Hematopoietic multipotent progenitor cell treated with erythropoietin and hydrocortisone succinate and interleukin-3 and kit ligand, for 8 days (in vitro differentiated cells): ENCODE results near the gene SBF1.
"Not testable (repeated sequence)": the region's sequence is repeated elsewhere in the genome, so short reads cannot be mapped to it uniquely, and the experiment has no call there.

Experiments
- DNase-seq: peaks from one replicate; pipeline ENCODE4 v3.0.0-alpha.2; 2015

The SBF1 gene

DNA sequence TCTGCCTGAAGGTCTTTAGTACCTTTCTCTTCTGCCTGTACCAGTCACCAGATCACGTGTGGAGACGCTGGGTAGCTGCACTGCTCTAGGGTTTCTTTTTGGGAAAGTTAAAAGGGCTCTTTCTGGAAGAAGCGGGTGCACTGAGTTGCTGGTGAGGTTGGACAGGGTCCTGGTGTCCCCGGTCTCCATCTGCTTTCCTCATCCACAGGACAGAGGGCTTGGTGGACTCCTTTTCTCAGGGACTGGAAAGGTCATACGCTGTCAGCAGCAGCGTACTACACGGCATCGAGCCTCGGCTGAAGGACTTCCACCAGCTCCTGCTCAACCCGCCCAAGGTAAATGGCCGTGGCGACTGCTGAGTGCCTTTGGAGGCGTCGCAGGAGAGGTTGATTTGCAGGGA is 52.8 kb downstream of the SBF1 start:
- no peak for DNase-seq

DNA sequence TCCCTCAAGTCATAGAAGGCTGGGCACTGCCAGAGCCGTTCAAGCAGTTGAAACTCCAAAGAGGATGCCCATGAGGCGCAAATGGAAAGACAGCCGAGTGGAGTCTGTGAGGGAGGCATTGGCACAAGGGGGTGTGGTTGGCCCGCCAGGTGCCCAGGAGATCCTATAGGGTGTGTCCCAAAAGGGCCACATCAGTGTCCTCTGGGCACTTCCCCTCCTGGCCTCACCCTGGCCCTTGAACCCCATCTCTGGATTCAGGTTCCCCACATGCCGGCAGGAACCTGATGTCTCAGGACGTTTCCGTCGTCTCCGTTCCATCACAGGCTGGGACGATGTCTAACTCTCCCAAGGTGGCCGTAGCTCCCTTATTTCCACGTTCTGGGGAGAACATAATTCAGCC is 54.3 kb downstream of the SBF1 start:
- no peak for DNase-seq

DNA sequence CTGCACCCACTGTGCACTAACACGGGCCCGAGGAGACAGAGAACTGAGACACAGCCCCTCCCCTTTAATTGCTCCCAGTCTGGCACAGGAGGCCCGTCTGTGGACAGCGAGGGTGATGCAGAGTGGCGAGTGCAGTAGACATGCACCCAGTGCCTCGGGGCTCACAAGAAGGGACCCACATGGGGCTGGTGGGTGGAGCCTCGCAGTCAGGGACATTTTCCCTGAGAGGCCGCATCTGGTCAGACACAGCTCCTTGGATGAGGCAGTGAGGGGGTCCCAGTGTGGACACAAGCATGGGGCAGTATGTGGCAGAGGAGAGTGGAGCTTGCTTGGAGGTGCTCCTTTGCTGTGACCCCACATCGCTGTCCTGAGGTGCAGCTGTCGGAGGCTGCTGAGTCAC is 54.8 kb downstream of the SBF1 start:
- no peak for DNase-seq

DNA sequence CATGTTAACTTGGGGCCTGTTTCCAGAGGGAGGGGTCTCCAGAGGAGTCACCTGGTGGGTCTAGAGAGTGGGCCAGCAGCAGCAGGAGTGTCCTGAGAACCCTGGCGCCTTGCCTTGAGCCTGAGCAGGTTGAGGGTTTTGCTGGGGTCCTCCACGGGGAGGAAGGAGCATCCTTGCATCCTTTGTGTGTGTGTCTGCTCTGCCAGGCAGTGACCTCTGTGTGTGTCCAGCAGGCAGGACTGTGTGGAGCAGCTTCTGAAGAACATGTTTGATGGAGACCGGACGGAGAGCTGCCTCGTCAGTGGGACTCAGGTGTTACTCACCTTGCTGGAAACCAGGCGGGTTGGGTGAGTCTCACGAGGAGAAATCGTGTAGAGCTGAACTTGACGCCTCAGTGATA is 55.7 kb downstream of the SBF1 start:
- DNase-seq, result no peak

DNA sequence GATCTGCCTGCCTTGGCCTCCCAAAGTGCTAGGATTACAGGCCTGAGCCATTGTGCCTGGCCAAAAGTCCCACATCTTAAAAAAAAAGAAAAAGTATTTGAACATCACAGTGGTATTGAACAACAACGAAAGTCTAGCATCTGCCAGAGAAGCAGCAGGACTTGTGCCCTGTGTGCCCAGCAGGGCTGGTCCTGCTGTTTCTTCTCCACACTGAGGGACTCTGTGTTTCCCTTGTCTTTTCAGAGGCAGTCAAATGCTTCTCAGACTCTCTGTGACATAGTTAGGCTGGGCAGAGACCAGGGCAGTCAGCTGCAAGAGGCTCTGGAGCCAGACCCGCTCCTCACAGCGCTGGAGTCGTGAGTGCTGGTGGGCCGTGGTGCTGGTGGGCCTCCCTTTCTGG is 56.2 kb downstream of the SBF1 start:
- no peak for DNase-seq

DNA sequence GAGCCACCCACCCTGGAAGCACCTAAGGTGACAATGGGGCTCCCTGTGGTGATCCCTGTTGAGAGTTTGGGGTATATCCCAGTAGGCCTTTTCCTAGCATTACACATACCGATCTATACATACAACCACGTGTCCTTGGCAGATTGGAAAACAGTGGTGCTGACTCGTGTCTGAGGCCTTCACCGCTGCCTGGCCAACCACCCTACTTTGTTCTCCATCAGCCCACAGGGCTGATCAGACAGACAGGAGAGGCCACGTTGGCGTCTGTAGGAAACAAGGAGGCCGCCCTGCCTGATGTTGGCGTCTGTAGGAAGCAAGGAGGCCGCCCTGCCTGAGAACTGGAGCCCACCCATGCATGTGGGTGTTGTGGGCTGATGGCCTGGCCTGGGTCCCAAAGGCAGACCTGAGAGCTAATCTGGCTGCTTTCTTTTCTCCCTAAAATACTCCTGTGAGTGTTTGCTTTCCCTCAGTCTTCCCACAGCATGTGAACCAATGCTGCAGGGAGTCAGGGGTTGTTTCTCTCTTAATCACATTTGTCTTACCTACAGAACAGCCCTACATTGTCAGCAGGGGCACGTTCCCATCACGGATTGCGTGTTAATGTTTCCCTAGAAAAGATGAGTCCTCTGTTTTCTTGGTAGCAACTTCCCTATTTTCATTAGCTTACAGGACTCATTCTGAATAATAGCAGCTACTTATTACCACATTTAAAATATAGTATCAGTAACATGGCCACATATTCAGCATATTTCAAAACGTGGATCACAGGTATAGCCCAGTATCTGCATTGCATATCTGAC is 57.2 kb downstream of the SBF1 start:
- DNase-seq, result no peak

DNA sequence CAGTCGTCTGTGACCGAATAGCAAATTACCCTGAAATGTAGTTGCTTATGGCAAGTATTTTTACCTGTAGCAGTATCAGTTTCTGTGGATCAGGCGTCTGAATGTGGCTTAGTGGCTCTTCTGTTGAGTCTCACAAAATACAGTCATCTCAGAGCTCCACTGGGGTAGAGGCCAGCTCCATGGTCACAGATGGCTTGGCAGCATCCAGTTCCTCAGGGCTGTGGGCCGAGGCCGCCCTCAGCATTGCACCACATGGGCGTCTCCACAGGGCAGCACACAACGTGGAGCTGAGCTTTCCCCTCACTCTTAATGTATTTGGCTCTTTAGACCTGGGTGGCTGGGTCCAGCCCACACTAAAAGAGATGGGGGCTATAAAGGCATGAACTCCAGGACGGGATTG is 57.8 kb downstream of the SBF1 start:
- DNase-seq, result no peak

DNA sequence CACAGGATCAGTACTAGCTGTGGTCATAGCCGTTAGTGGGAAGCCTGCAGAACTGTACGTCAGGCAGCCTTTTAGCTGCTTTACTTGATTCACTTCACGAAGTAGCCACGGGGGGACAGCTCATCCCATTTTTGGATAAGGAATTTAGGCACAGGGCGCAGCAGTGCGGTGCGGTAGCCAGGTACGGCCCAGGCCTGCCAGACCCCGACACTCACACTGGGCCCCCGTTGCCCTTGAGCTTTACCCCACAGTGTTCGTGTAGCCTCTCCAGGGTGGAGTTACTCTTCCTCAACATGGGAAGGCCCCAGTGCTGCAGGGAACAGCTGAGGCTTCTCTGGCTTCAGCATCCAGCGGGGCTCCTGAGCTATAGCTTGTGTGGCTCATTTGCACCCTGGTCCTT is 59.4 kb downstream of the SBF1 start:
- DNase-seq, result no peak

DNA sequence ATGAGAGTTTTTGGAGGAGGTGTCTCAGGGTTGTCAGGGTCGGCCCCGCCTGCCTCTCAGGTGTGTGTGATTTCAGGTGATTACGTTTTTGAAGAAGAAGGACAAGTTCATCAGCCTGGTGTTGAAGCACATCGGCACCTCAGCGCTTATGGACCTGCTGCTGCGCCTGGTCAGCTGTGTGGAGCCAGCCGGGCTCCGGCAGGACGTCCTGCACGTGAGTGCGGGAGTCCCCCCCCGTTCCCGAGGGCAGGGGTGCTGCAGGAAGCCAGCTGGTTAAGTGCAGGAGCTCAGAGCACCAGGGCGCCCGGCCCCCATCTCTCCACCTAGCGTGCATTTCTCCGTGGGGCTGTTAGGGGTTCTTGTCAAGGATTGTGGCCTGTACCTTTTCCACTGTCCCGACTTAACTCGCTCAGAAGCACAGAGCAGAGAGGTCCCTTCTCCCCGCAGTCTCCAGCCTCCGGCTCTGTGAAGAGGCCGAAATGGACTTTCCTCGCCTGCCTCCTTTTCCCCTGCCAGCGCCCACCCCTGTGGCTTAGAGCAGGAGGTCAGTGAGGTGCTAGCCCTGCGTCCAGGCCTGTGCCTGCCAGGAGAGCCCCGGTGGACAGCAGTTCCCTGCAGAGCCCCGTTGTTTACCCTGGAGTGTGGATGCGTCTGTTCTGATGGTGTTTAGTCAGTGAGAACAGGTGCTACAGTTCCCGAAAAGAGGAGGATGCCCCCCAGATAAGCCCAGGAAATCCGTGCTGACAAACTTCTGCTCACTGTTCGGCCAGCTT is 60.2 kb downstream of the SBF1 start:
- no peak for DNase-seq

DNA sequence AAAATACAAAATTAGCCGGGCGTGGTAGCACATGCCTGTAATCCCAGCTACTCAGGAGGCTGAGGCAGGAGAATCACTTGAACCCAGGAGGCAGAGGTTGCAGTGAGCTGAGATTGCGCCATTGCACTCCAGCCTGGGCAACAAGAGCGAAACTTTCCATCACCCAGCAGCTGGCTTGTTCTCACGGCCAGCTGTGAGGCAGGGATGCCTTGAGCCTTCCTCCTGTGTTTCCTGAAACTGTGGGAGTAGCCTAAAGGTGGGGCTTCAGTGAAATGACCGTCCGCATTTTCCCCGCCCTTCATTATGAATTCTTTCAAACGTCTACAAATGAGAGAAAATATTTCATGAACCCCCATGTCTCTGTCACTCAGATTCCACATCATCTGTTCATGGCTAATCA is 65.9 kb downstream of the SBF1 start:
- not testable (repeated sequence) for DNase-seq

DNA sequence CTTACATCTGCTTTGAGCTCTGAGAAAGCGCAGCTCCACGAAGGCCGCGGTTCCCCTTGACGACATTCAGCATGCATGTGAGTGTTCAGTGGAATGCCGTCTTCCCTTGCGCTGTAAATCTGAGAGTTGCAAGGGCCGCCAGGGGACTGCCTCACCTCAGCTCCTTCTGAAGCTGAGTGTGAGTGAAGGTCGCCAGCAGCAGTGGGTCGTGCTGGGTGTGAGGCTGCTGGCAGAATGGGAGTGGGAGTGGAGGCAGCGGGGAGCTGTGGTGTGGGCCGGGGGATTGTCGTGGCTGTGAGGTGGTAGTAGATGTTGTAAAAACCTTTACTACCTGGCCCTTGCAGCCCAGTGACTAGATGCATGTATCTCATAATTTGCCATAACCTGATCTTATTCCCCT is 66.5 kb downstream of the SBF1 start:
- DNase-seq, result no peak

DNA sequence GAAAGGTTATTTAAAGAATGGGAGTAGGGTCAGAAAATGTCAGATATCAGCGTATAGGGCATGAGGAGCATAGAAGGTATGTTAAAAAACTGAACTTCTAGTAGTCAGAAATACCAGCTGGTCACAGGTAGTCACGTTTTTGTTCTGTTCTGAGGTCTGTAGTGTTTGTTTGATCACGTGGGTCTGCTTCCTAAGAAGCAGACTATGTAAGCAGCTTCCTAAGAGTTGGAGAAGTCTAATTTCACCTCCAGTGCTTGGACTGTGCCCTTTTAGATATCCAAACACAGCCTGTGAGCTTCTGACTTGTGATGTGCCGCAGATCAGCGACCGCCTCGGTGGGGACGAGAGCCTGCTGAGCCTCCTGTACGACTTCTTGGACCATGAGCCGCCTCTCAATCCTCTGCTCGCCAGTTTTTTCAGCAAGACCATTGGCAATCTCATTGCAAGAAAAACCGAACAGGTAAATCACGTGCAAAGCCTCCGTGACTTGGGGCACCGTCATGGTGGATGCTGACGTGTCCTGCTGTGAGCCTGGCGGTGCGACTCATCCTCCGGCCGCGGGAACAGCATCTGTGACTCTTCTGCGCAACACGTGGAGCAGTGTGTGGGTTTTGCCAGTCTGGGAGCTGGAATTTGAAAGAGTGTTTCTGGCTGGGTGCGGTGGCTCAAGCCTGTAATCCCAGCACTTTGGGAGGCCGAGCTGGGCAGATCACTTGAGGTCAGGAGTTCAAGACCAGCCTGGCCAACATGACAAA is 68.2 kb downstream of the SBF1 start:
- no peak for DNase-seq

DNA sequence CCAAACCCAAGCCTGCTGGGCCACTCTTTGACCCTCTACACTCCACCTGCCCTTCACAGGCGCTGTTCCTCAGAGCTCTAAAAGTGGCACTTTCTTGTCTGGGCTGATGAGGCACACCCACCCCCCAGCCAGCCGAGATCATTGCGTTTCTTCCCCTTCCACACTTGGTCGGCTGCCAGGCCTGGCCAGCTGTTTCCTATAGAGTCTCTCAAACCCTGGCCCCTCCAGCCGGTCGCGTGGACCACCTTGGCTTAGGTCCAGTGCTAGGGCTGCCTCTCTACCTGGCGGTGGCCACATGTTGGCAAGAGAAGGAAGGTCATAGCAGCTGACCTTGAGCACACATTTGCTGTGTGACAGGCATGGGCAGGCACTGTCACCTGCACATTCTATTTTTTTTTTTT is 71.1 kb downstream of the SBF1 start:
- DNase-seq, result peak; percentile 25

DNA sequence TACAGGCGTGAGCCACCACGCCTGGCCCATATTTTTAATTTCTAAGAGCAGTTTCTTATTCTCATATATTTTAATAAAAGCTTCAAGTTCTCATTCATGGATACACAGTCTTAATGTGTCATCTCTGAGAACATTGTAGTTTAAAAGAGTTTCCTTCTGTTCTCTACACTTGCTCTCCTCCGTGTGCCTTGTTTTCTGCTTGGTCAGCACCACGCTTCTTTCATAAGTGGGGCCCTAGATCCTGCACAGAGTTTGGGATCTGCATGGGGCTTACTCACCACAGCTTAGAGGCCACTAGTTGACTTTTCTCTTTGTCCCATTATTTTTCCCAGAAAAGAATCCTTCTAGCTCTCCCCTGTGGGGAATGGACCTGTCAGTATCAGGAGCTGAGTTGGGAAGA is 72.9 kb downstream of the SBF1 start:
- DNase-seq, result no peak

DNA sequence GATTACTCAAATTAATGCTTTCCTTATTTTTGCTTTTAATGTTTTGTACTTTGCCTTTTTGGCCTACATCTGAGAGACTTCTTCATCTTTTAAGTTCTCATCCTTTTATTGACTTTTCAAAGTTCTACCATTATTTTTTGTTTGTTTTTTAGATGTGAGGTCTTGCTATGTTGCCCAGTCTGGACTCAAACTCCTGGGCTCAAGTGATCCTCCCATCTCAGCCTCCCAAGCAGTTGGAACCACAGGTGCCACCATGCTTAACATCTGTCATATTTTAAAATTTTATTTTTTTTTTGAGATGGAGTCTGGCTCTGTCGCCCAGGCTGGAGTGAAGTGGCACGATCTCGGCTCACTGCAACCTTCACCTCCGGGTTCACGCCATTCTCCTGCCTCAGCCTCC is 73.9 kb downstream of the SBF1 start:
- no peak for DNase-seq

DNA sequence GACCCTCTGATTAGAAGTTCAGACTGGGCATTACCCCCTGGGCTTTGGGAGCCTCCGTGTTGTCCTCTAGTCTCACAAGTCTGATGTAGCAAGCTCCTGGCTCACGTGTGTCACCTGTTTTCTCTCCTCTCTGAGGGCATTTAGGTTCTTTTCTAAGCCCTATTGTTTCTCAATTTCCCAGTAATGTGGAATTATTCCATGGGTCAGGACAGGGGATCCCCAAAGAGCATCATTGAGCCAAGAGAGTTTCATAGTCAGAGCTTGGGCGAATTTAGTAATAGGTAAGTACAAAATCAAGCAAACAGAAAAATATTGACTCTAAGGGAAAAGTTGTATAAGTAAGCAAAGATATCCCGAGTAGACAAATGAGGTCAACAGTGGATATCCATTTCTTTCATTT is 74.4 kb downstream of the SBF1 start:
- DNase-seq, result no peak

DNA sequence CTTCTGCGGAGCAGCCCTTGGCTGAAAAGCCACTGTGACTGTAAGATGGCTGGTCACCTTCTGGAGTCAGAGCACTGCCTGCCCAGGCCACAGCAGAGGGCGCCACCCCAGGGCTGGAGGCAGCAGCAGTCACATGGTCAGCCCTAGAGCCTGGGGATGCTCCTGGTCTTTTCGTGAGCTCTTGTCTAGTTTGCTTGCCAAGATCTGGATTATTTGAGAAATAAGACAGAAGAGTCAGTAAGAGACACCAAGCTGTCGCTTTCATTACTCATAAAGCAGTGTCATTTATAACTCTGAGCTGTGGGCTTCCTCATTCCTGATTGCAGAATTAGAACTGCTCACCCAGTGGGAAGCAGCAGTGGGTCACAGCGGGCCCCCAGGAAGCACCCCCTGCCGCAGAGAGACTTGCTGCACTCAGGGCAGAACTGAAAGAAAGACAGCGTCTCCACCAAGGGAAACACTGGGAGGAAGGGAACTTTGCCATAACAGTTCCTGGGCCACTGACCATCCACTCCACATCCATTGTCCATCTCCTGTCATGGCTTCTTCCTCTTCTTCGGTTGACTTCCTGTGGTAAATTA is 75.0 kb downstream of the SBF1 start:
- peak; percentile 45 for DNase-seq

DNA sequence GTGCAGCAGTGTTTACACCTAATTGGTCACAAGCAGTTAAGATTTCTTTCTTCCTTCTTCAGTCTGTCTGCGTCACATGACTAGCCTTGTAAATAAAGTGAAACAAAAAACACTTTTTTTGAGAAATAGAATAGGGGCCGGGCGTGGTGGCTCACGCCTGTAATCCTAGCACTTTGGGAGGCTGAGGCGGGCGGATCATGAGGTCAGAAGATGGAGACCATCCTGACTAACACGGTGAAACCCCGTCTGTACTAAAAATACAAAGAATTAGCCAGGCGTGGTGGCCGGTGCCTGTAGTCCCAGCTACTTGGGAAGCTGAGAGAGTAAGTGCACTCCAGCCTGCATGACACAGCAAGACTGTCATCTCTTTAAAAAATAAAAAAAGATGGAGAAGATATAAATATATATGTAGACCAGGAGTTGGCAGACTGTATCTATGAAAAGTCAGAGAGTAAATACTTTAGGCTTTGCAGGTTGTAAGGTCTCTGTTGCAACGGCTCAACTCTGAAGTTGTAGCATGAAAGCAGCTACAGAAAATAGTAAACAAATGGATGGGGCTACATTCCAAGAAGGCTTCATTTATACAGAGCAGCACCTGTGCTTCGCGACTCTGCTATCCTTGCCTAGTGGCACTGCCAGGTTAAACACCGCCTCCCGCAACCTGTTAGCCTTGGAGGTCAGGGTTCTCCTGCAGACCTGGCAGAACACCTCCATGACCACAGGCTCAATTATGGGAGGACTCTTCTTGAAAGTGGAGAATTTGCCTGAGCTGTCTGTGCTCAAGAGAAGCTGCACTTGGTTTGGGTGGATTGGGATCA is 75.8 kb downstream of the SBF1 start:
- DNase-seq, result no peak

DNA sequence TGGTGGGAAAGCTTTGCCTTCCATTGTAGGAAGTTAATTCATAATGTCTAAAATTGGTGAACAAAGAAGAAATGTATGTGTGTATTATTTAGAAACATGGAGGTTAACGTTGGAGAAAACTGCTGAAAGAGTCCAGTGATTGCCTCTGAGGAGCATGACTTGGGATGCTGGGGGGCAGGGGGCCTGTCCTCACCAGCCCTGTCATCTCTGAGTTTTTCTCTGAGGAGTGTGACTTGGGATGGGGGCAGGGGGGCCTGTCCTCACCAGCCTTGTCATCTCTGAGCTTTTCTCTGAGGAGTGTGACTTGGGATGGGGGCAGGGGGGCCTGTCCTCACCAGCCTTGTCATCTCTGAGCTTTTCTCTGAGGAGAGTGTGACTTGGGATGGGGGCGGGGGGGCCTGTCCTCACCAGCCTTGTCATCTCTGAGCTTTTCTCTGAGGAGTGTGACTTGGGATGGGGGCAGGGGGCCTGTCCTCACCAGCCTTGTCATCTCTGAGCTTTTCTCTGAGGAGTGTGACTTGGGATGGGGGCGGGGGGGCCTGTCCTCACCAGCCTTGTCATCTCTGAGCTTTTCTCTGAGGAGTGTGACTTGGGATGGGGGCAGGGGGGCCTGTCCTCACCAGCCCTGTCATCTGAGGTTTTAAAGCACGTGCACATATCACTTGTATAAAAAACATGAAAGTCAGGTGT is 77.3 kb downstream of the SBF1 start:
- DNase-seq, result not testable (repeated sequence)

DNA sequence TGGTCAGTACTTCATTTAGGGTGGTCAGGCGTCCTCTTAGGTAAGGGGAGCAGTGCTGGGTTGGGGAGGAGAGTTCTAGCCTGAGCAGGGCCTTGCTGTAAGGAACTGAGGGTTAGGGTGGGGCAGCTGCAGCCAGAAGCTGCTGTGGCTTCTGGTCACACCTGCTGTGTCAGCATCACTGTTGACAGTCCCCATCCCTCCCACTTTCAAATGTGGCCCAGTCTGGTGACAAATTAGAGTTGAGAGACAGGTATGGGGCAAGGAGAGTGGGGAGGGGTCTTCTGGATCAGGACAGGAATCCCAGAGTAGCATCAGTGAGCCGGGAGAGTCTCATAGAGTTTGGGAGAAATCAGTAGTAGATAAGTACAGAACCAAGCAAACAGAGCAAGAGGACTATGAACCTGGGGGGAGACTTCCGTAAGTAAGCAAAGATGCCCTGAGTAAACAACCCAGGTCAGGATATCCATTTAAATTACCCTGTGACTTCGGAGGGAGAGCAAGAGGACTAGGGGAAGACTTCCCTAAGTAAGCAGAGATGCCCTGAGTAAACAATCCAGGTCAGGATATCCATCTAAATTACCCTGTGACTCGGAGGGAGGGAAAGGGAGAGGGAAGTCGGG is 78.0 kb downstream of the SBF1 start:
- DNase-seq, result no peak
